ENCODE measurements around the gene ZBTB17.

The ZBTB17 gene

GRCh38 chr1:15992582-15993500 is 16.9 kb upstream of the ZBTB17 start:
- DNase-seq (ENCODE audit: low read depth) = no peak
- TF ChIP-seq CTCF (IDR thresholded peaks at IDR 0.05; ENCODE audit: low read length, missing control alignments) = no peak
- no peak overlapping the region for H3K4me3 ChIP-seq (replicated peaks; ENCODE audit: low read depth, low read length)

- TF ChIP-seq CTCF (IDR thresholded peaks at IDR 0.05; ENCODE audit: low read length, missing control alignments) = no peak
- no peak overlapping the region for H3K4me3 ChIP-seq (replicated peaks; ENCODE audit: low read depth, low read length)
- DNase-seq (ENCODE audit: low read depth) = no peak
These were observed 16.3 kb upstream of the ZBTB17 start for GRCh38 chr1:15992187-15992553.

GRCh38 chr1:15991427-15992186 is 15.7 kb upstream of the ZBTB17 start:
- DNase-seq (ENCODE audit: low read depth) = no peak
- no peak for TF ChIP-seq CTCF (IDR thresholded peaks at IDR 0.05; ENCODE audit: low read length, missing control alignments)
- no peak overlapping the region for H3K4me3 ChIP-seq (replicated peaks; ENCODE audit: low read depth, low read length)

GRCh38 chr1:15989776-15990175 is 13.9 kb upstream of the ZBTB17 start:
- TF ChIP-seq CTCF (IDR thresholded peaks at IDR 0.05; ENCODE audit: low read length, missing control alignments) = no peak
- H3K4me3 ChIP-seq (replicated peaks; ENCODE audit: low read depth, low read length) = no peak overlapping the region

GRCh38 chr1:15988856-15989736 is 13.2 kb upstream of the ZBTB17 start:
- TF ChIP-seq CTCF (IDR thresholded peaks at IDR 0.05; ENCODE audit: low read length, missing control alignments) = no peak
- no peak overlapping the region for H3K4me3 ChIP-seq (replicated peaks; ENCODE audit: low read depth, low read length)
- no peak for DNase-seq (ENCODE audit: low read depth)

More at GRCh38 chr1:15989776-15990175, 13.9 kb upstream of the ZBTB17 start:
- DNase-seq (ENCODE audit: low read depth) = no peak

GRCh38 chr1:15985611-15986297 is 9.9 kb upstream of the ZBTB17 start:
- H3K4me3 ChIP-seq (replicated peaks; ENCODE audit: low read depth, low read length) = no peak overlapping the region
- DNase-seq (ENCODE audit: low read depth) = no peak
- TF ChIP-seq CTCF (IDR thresholded peaks at IDR 0.05; ENCODE audit: low read length, missing control alignments) = no peak

Data from fibroblast of pulmonary artery (primary cell).